GM23338 (cell line): Measurements from ENCODE around the gene POLDIP3. TPM values are rescaled to one million over a fixed set of nuclear protein-coding genes. Genes with fewer than 3 reads are reported as not detected.

ENCODE experiments used
- ATAC-seq: fragments of 200-7000 bp; cut with Tn5 transposase; 3 replicates; pipeline ENCODE4 v1.9.1; 2020
- DNase-seq: peaks from one replicate; pipeline ENCODE4 v3.0.0-alpha.2; 2015; ENCODE audit warnings: low spot score
- H2AFZ ChIP-seq: fragments of 200-600 bp; sonication (generic); 2 replicates; pipeline ENCODE4 v1.8.0; 2016; ENCODE audit warnings: antibody characterized with exemption, mild to moderate bottlenecking, moderate library complexity
- H3F3A ChIP-seq: fragments of 200-600 bp; sonication (generic); replicated peaks from 2 replicates; pipeline ENCODE4 v1.8.0; 2017; ENCODE audit warnings: antibody characterized with exemption, mixed run types, low read depth
- H3K27ac ChIP-seq: fragments of 200-600 bp; sonication (generic); 2 replicates; pipeline ENCODE4 v1.6.1; 2016; ENCODE audit warnings: low read depth
- H3K27me3 ChIP-seq: fragments of 200-600 bp; sonication (generic); 2 replicates; pipeline ENCODE4 v1.8.0; 2016; ENCODE audit warnings: mild to moderate bottlenecking, mixed run types, moderate library complexity; ENCODE audit not compliant: insufficient read depth
- H3K36me3 ChIP-seq: fragments of 200-600 bp; sonication (generic); 2 replicates; pipeline ENCODE4 v1.8.0; 2016; ENCODE audit warnings: mild to moderate bottlenecking; ENCODE audit not compliant: insufficient read depth
- H3K4me1 ChIP-seq: fragments of 200-600 bp; sonication (generic); 2 replicates; pipeline ENCODE4 v1.8.0; 2016; ENCODE audit warnings: mild to moderate bottlenecking, moderate library complexity; ENCODE audit not compliant: insufficient read depth
- H3K4me2 ChIP-seq: fragments of 200-600 bp; sonication (generic); 2 replicates; pipeline ENCODE4 v1.7.1; 2017; ENCODE audit warnings: mixed run types
- H3K4me3 ChIP-seq: fragments of 200-600 bp; sonication (generic); 2 replicates; pipeline ENCODE4 v1.6.1; 2016; ENCODE audit warnings: mixed run types
- H3K79me2 ChIP-seq: fragments of 200-600 bp; sonication (generic); replicated peaks from 2 replicates; pipeline ENCODE4 v1.8.0; 2017; ENCODE audit warnings: mild to moderate bottlenecking; ENCODE audit not compliant: insufficient read depth
- H3K9me2 ChIP-seq: fragments of 200-600 bp; sonication (generic); 2 replicates; pipeline ENCODE4 v1.8.0; 2017; ENCODE audit not compliant: insufficient read depth
- H4K20me1 ChIP-seq: fragments of 200-600 bp; sonication (generic); replicated peaks from 2 replicates; pipeline ENCODE4 v1.8.0; 2017; ENCODE audit warnings: mild to moderate bottlenecking; ENCODE audit not compliant: insufficient read depth
- H3K27ac Mint-ChIP-seq: 2 replicates; pipeline ENCODE4 v1.8.0; 2020; ENCODE audit warnings: inconsistent platforms, mild to moderate bottlenecking, moderate library complexity, mixed read lengths
- H3K27me3 Mint-ChIP-seq: 3 replicates; pipeline ENCODE4 v1.8.0; 2022; ENCODE audit warnings: low read depth, mild to moderate bottlenecking, moderate library complexity, mixed read lengths, inconsistent platforms; ENCODE audit not compliant: insufficient read depth, poor library complexity
- H3K36me3 Mint-ChIP-seq: 3 replicates; pipeline ENCODE4 v1.8.0; 2021; ENCODE audit warnings: low read depth, mild to moderate bottlenecking, inconsistent platforms, moderate library complexity, mixed read lengths
- H3K4me1 Mint-ChIP-seq: 3 replicates; pipeline ENCODE4 v1.8.0; 2020; ENCODE audit warnings: mild to moderate bottlenecking, inconsistent platforms, mixed read lengths
- H3K4me3 Mint-ChIP-seq: 3 replicates; pipeline ENCODE4 v1.8.0; 2021; ENCODE audit warnings: moderate library complexity, mild to moderate bottlenecking, inconsistent platforms, mixed read lengths
- H3K9me3 Mint-ChIP-seq: 3 replicates; pipeline ENCODE4 v1.8.0; 2020; ENCODE audit warnings: moderate library complexity, mild to moderate bottlenecking, inconsistent platforms, mixed read lengths
- CTCF ChIP-seq, 2 experiments: fragments of 200-600 bp in 1 of 2; sonication (generic) in 1 of 2; conservative IDR thresholded peaks; 2 replicates each; pipeline versions ENCODE4 v1.5.1 to v1.6.1; 2016 to 2017; ENCODE audit warnings: antibody characterized with exemption in 2 of 2, low read depth in 2 of 2, mild to moderate bottlenecking in 2 of 2, moderate library complexity in 1 of 2
- ETS1 ChIP-seq: IDR thresholded peaks from 2 replicates; pipeline ENCODE4 v1.6.1; 2016; ENCODE audit warnings: antibody characterized with exemption
- EZH2phosphoT487 ChIP-seq: fragments of 200-600 bp; sonication (generic); IDR thresholded peaks from one replicate; pipeline ENCODE4 v1.8.1; 2018; ENCODE audit warnings: antibody characterized with exemption; ENCODE audit not compliant: unreplicated experiment
- POLR2AphosphoS5 ChIP-seq: IDR thresholded peaks from 2 replicates; pipeline ENCODE4 v1.6.1; 2016; ENCODE audit warnings: antibody characterized with exemption, low read depth
- REST ChIP-seq: IDR thresholded peaks from one replicate; pipeline ENCODE4 v1.6.1; 2018; ENCODE audit warnings: antibody characterized with exemption; ENCODE audit not compliant: unreplicated experiment
- STAT1 ChIP-seq: IDR thresholded peaks from one replicate; pipeline ENCODE4 v1.6.1; 2016; ENCODE audit warnings: antibody characterized with exemption; ENCODE audit not compliant: unreplicated experiment
- ZNF114 ChIP-seq: fragments of 250-450 bp; sonication (Bioruptor Pico); IDR thresholded peaks from 2 replicates; pipeline ENCODE4 v1.5.0; 2020; ENCODE audit warnings: mild to moderate bottlenecking, moderate library complexity
- ZNF331 ChIP-seq: fragments of 250-450 bp; sonication (Bioruptor Pico); IDR thresholded peaks from 2 replicates; pipeline ENCODE4 v1.5.0; 2020; ENCODE audit warnings: low read depth, mild to moderate bottlenecking, moderate library complexity
- long read RNA-seq: library from polyadenylated mRNA; unstranded; transcript quantifications from one replicate; pipeline ENCODE4 v2.0.0, GENCODE V29; 2020; ENCODE audit not compliant: unreplicated experiment
- polyA plus RNA-seq: library from polyadenylated mRNA; unstranded; fragments of >200 nt; fragmentation: Nextera tagmentation; extraction: Ambion mirVana; gene quantifications from 2 replicates; pipeline ENCODE4 v1.2.1, GENCODE V29; 2016
- total RNA-seq: library from RNA; depleted of rRNA; stranded (reverse); fragments of >200 nt; shearing (Covaris generic); gene quantifications from 2 replicates; pipeline ENCODE4 v1.2.3, GENCODE V29; 2014; rRNA removed

Gene POLDIP3
- 49.0 and 54.3 TPM in 2 replicates for total RNA-seq
- polyA plus RNA-seq, result 34.3 and 38.2 TPM in 2 replicates
- long read RNA-seq, transcript POLDIP3-201 (9 exons, 3,441 nt), result major isoform, 20 of 33 reads
- long read RNA-seq, partial matches to known transcripts, result 0 of 33 reads
- long read RNA-seq, other reads (novel, unspliced or antisense), result 9 of 33 reads

GRCh38 chr22:42614312-42615091 is at the start of gene POLDIP3:
TSS of gene POLDIP3 (minus strand) at chr22:42614883. CDS start at chr22:42614857, 26 bp downstream.
- Histone ChIP-seq H2AFZ (no peak within 1 kb of the TSS), H3K79me2 (peaks cover 48% of the 10 kb centered on the region), H3K27me3 (no peaks in the 10 kb centered on the region), H3K4me1 (peaks cover 15% of the 10 kb centered on the region; the same call in 1 of the 2 replicates), H3K9me2 (no peaks in the 10 kb centered on the region), H3F3A (peaks cover 5% of the 10 kb centered on the region), H3K4me3 (peak within 1 kb of the TSS; percentile 99), H3K27ac (peak within 1 kb of the TSS; percentile 94), H4K20me1 (peaks cover 26% of the 10 kb centered on the region), H3K4me2 (peak within 1 kb of the TSS; percentile 99), H3K36me3 (no peaks in the 10 kb centered on the region)
- no peak for TF ChIP-seq POLR2AphosphoS5
- TF ChIP-seq ETS1, result 0 out of 2 replicates have a peak, but pooled peaks have one; percentile 19
- no peak for TF ChIP-seq EZH2phosphoT487
- TF ChIP-seq CTCF (conservative IDR thresholded peaks at IDR 0.05; ENCODE audit: low read depth in 2 of 2), result peak in 1 of 2 experiments; percentile 30; a peak in 2 of 4 replicates
- TF ChIP-seq STAT1, result no peak
- TF ChIP-seq ZNF114 (CRISPR knock-in tag), result no peak
- DNase-seq, result peak; percentile 99
- H3K36me3 Mint-ChIP-seq, result peaks cover 35% of the 10 kb centered on the region
- peaks cover 42% of the 10 kb centered on the region for H3K4me1 Mint-ChIP-seq
- H3K27me3 Mint-ChIP-seq, result peaks cover 44% of the 10 kb centered on the region
- H3K4me3 Mint-ChIP-seq, result peak within 1 kb of the TSS; percentile 92
- ATAC-seq, result peak; percentile 72
- H3K27ac Mint-ChIP-seq, result peak within 1 kb of the TSS; percentile 100
- H3K9me3 Mint-ChIP-seq, result no peaks in the 10 kb centered on the region; the same call in 2 of the 3 replicates

- Histone ChIP-seq H3K36me3 (no peaks in the 10 kb centered on the region), H3K79me2 (no peaks in the 10 kb centered on the region), H3K4me2 (peak overlapping the region; percentile 94), H4K20me1 (no peaks in the 10 kb centered on the region; the same call in none of the 2 replicates), H3K4me3 (peak overlapping the region; percentile 80), H3K4me1 (no peaks in the 10 kb centered on the region; the same call in 1 of the 2 replicates), H3K9me2 (no peaks in the 10 kb centered on the region), H2AFZ (peak overlapping the region; percentile 100), H3F3A (no peaks in the 10 kb centered on the region), H3K27ac (no peak overlapping the region), H3K27me3 (peaks cover 9% of the 10 kb centered on the region)
- no peaks in the 10 kb centered on the region; the same call in 2 of the 3 replicates for H3K4me1 Mint-ChIP-seq
- H3K27me3 Mint-ChIP-seq, result peaks cover 16% of the 10 kb centered on the region
- DNase-seq (peak; percentile 91), ATAC-seq (peak; percentile 90)
- peak; percentile 75 to 80 for TF ChIP-seq CTCF (conservative IDR thresholded peaks at IDR 0.05; ENCODE audit: low read depth in 2 of 2)
- no peak for TF ChIP-seq REST
- TF ChIP-seq POLR2AphosphoS5, result peak; percentile 62
- no peak for TF ChIP-seq ZNF331 (CRISPR knock-in tag)
- H3K4me3 Mint-ChIP-seq, result peak overlapping the region; percentile 63
- H3K9me3 Mint-ChIP-seq, result no peaks in the 10 kb centered on the region; the same call in 2 of the 3 replicates
- H3K27ac Mint-ChIP-seq, result no peak overlapping the region
- no peaks in the 10 kb centered on the region for H3K36me3 Mint-ChIP-seq
Observed at GRCh38 chr22:42661985-42662831, 47.5 kb upstream of the POLDIP3 start.
